ENCODE data around the gene ARV1.
A peak's percentile ranks its signal among the peaks of the same experiment; 100 is the strongest.

The ARV1 gene

GRCh38 chr1:230978491-230979388, at the start of gene ARV1, which contains the start of gene TTC13:
ARV1 (plus strand) TSS chr1:230979094; CDS start chr1:230979106, 12 bp downstream.
TTC13 (minus strand) TSS chr1:230978861; CDS start chr1:230978830, 31 bp downstream.
- DNase-seq (ENCODE audit: low read depth in 2 of 3, low spot score in 1 of 3), result peak; percentile 88 to 97 (median 97)

DNA sequence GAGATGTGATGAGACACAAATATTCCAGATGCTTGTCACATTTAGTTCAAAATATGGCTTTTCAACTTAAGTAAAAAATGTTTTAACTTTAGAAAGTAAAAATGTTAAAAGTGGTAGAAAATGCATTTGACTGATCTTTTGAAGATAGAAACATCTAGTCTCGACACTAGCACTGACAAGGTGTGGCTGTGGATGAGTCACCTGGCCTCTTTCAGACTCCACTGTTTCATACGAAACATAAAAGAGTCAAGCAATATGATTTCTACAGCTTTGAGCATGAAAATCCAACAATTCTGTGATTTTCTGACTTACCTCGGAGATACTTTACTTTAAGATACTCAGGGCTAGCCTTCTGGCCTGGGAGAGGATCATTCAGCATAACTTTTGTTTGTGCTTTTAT, 47.9 kb upstream of the ARV1 start:
- no peak for DNase-seq (ENCODE audit: low read depth in 2 of 3, low spot score in 1 of 3)

- DNase-seq (ENCODE audit: low read depth in 2 of 3, low spot score in 1 of 3), result no peak
Observed at GRCh38 chr1:230935852-230936251, 43.0 kb upstream of the ARV1 start.

GRCh38 chr1:230936475-230936874, 42.4 kb upstream of the ARV1 start:
- DNase-seq (ENCODE audit: low read depth in 2 of 3, low spot score in 1 of 3), result no peak

- no peak for DNase-seq (ENCODE audit: low read depth in 2 of 3, low spot score in 1 of 3)
Observed at GRCh38 chr1:230937371-230937770, 41.5 kb upstream of the ARV1 start.

GRCh38 chr1:230938924-230939368, 39.9 kb upstream of the ARV1 start:
- DNase-seq (ENCODE audit: low read depth in 2 of 3, low spot score in 1 of 3), result no peak

DNA sequence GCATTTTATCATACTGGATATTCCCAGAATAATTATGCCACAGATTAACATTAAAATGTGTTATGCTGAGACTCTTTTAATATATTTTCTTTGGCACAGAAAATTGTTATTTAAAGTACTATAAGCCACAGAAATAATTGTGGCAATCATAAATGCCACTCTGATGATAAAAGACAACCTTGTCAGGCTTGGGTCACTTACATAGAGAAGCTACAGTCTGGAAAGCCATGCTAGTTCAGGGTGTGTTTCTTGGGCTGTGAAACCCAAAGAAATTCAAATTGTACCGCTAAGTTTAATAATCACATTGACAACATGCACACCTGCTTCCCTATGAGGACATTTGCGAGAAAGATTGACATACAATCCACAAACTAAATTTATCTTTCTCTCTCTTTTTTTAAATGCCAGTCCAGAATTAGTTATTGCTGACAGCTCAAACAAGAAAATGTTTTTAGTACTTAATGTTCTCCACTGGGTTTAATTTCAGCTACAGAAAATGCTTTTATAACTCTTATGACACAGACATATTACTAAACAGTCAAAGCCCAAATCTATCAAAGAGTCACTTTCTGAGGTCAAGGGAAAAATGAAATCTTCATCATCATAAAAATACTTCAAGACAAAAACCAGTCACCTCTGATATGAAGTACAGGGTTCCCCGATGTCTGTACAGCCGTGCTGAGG, 38.9 kb upstream of the ARV1 start:
- no peak for DNase-seq (ENCODE audit: low read depth in 2 of 3, low spot score in 1 of 3)

DNA sequence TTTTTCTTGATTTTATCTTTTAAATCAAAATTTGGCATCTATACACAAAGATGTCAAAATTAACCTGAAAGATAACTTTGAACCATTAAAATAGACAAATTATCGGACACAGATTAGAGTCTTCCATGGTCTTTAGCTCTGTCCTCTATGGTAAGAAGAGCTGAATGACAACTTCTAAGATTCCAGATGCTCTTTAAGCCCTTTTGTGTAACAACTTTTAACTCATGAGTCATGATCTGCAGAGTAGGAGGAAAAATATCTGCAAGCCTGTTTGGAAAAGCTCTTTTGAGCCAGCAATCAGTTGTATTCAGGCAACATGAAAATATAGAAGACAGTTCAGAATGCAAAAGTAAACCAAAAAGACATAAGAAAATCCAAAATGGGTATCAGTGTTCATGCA, 38.0 kb upstream of the ARV1 start:
- DNase-seq (ENCODE audit: low read depth in 2 of 3, low spot score in 1 of 3), result no peak

DNA sequence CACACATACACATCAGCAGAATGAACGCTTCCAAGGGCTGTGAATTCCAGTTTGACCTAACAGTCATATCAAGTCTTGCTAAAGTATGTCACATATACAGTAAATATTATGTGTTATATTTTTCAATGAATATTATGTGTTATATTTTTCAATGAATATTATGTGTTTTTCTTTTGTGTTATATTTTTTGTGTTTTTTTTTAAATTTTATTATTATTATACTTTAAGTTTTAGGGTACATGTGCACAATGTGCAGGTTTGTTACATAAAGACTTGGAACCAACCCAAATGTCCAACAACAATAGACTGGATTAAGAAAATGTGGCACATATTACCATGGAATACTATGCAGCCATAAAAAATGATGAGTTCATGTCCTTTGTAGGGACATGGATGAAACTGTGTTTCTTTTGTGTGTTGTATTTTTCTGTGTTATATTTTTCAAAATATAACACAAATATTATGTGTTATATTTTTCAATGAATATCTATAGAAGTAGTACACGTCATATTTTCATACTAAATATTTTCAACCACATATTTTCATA, 35.8 kb upstream of the ARV1 start:
- DNase-seq (ENCODE audit: low read depth in 2 of 3, low spot score in 1 of 3), result no peak

DNA sequence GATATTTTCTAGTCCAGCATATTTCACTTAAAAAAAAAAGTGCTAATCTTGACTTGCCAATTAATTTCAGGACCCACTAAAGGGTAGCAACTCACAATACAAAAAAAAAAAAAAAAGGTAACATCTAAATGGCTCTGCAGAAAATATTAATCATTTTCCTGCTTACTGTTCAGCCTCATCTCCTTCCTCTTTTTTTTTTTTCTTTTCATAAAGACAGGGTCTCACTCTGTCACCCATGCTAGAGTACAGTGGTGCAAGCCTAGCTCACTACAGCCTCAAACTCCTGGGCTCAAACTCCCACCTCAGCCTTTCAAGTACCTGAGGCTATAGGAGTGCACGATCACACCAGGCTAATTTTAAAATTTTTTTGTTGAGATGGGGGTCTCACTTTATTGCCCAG, 30.6 kb upstream of the ARV1 start:
- DNase-seq (ENCODE audit: low read depth in 2 of 3, low spot score in 1 of 3), result no peak

GRCh38 chr1:230948903-230949302, 30.0 kb upstream of the ARV1 start:
- DNase-seq (ENCODE audit: low read depth in 2 of 3, low spot score in 1 of 3), result no peak

GRCh38 chr1:230950404-230950803, 28.5 kb upstream of the ARV1 start:
- no peak for DNase-seq (ENCODE audit: low read depth in 2 of 3, low spot score in 1 of 3)

GRCh38 chr1:230957580-230957989, 21.3 kb upstream of the ARV1 start:
- no peak for DNase-seq (ENCODE audit: low read depth in 2 of 3, low spot score in 1 of 3)

DNA sequence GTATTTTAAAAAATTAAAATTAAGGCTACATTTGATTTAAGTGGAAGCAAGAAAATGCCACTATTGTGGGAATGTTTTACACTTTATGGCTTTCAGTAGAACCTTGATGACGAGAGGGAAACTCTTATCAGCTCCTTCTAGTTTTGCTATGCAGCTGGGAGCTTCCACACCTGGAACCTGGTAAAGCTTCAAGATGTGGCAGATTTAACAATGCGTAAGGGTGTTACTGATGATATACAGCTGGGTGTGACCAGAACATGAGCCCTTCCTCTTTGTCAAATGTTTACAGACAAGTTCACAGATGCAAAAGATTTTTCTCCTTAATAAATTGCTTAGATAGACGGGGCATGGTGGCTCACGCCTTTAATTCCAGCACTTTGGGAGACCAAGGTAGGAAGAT, 20.5 kb upstream of the ARV1 start:
- DNase-seq (ENCODE audit: low read depth in 2 of 3, low spot score in 1 of 3), result no peak

DNA sequence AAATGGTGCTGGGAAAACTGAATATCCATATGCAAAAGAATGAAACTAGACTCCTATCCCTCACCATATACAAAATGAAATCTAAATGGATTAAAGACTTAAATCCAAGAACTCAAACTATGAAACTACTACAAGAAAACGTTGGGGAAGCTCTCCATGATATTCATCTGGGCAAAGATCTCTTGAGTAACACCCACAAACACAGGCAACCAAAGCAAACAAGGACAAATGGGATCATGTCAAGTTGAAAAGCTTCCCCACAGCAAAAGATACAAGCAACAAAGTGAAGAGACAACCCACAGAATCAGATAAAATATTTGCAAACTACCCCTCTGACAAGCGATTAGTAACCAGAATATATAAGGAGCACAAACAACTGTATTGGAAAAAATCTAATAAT, 14.0 kb upstream of the ARV1 start:
- no peak for DNase-seq (ENCODE audit: low read depth in 2 of 3, low spot score in 1 of 3)

DNA sequence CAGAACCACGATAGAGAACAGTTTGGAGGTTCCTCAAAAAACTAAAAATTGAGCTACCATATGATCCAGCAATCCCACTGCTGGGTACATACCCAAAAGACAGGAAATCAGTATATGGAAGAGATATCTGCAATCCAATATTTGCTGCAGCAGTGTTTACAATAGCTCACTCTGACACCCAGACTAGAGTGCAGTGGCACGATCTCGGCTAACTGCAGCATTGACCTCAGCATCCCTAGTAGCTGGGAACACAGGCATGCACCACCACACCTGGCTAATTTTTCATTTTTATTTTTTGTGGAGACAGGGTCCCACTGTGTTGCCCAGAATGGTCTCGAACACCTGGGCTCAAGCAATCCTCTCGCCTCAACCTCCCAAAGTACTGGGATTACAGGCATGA, 13.4 kb upstream of the ARV1 start:
- no peak for DNase-seq (ENCODE audit: low read depth in 2 of 3, low spot score in 1 of 3)

DNA sequence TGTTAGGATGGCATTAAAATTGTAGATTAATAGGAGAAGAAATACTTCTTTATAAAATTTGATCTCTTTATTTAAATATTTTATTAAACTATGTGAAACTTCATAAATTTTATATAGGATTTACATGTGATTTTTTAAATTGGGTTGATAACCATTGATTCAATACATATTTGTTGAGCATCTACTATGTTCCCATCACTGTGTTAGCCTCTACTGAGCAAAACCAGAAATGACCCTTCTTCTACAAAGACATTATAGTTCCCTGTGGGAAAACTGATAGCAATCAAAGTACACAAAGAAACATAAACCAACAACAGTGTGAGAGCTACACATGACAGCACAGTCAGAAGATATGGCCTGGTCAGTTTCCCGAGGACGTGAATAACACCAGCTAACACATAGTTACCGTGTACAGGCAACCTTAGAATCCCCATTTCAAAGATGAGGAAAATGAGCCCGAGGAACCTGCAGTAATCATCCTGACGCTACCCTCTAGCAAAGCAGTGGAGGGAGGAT, 12.5 kb upstream of the ARV1 start:
- no peak for DNase-seq (ENCODE audit: low read depth in 2 of 3, low spot score in 1 of 3)

GRCh38 chr1:230970432-230970831, 8.5 kb upstream of the ARV1 start:
- no peak for DNase-seq (ENCODE audit: low read depth in 2 of 3, low spot score in 1 of 3)

GRCh38 chr1:230971771-230972170, 7.1 kb upstream of the ARV1 start:
- no peak for DNase-seq (ENCODE audit: low read depth in 2 of 3, low spot score in 1 of 3)

DNA sequence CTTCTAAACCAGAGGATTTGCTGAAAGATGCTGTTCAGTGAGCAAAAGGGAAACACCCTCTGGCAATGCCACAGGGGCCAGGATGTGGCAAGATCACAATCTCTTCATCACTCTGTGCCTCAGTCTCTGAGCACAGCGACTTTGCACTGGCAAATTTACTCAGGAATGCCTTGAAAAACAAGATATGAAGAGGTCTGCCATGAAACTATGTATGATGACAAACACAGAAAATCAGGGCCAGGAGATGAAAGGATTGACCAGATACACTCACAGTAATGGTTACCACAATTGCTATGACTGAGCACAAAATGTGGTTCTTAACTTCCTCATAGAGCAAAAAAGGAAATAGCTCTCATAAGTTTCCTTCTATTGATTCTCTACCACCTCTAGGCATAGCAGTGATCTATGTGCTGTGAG, 6.0 kb upstream of the ARV1 start:
- DNase-seq (ENCODE audit: low read depth in 2 of 3, low spot score in 1 of 3), result peak; percentile 20 to 43 (median 32)

- no peak for DNase-seq (ENCODE audit: low read depth in 2 of 3, low spot score in 1 of 3)
Observed at GRCh38 chr1:230975636-230976035, 3.3 kb upstream of the ARV1 start.

DNA sequence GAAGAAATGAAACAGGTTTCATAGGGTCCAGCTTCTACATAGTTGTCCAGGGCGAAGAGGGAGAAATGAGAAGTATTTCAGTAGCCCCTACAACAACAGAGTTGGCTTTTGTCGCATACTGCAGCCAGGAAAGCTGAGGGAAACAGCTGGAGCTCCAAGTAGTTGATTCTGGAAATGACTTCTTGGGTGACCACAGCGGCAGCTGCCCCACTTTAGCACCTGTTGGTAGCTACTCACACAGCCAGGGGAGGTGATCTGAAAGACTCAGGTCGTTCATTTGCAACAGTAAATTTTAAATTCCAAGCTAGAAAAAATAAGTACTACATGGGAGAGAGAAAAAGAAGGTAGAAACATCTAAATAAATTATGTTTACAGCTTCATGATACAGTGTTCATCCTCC, 2.5 kb upstream of the ARV1 start:
- no peak for DNase-seq (ENCODE audit: low read depth in 2 of 3, low spot score in 1 of 3)

Data from stimulated activated CD4-positive, alpha-beta T cell treated with anti-CD3 and anti-CD28 coated beads, Interleukin-12 subunit alpha, Interleukin-12 subunit beta, amount 100 ng/mL, for 48 hours (primary cell).